Fibroblast of the aortic adventitia (primary cell): ENCODE results near the gene CCNL2. TPM values are rescaled to one million over a fixed set of nuclear protein-coding genes. Genes with fewer than 3 reads are reported as not detected.

Source experiments
- DNase-seq: peaks from one replicate; pipeline ENCODE4 v3.0.0-alpha.2; 2010; ENCODE audit warnings: low read depth
- H3K4me3 ChIP-seq: 2 replicates; pipeline ENCODE4 v1.5.1; 2011; ENCODE audit warnings: low read depth, mild to moderate bottlenecking, control low read depth, low read length, moderate library complexity
- CTCF ChIP-seq: IDR thresholded peaks from 2 replicates; pipeline ENCODE4 v1.5.1; 2011; ENCODE audit warnings: mild to moderate bottlenecking, low read length, control low read depth, inconsistent platforms; ENCODE audit not compliant: insufficient read depth
- total RNA-seq: library from RNA; depleted of rRNA; stranded (reverse); fragments of >200 nt; gene quantifications from 2 replicates; pipeline ENCODE4 v1.2.3, GENCODE V29; 2012; ENCODE audit warnings: low replicate concordance

Gene CCNL2
- total RNA-seq, 1 donor, result 102 TPM

- DNase-seq, result peak; percentile 46
- peak; percentile 5 for TF ChIP-seq CTCF
- peak within 1 kb of the TSS; percentile 58 for H3K4me3 ChIP-seq
Measured at GRCh38 chr1:1435106-1435903, 36.2 kb upstream of the CCNL2 start, which contains the start of gene VWA1. Gene VWA1, plus strand, starts transcription at chr1:1435690. Its CDS starts 59 bp downstream, at chr1:1435749.

GRCh38 chr1:1434824-1435105 is 35.6 kb upstream of the CCNL2 start:
- no peak for TF ChIP-seq CTCF
- DNase-seq, result no peak

GRCh38 chr1:1434131-1434823 is 35.1 kb upstream of the CCNL2 start:
- TF ChIP-seq CTCF, result no peak
- no peak overlapping the region for H3K4me3 ChIP-seq
- DNase-seq, result no peak

More at GRCh38 chr1:1434824-1435105, 35.6 kb upstream of the CCNL2 start:
- H3K4me3 ChIP-seq, result no peak overlapping the region

GRCh38 chr1:1433804-1434130 is 34.6 kb upstream of the CCNL2 start:
- no peak overlapping the region for H3K4me3 ChIP-seq
- DNase-seq, result peak; percentile 28
- TF ChIP-seq CTCF, result no peak

- DNase-seq, result no peak
- TF ChIP-seq CTCF, result no peak
Measured at GRCh38 chr1:1432951-1433803, 34.0 kb upstream of the CCNL2 start.

GRCh38 chr1:1432274-1432950 is 33.3 kb upstream of the CCNL2 start:
- TF ChIP-seq CTCF, result no peak
- no peak for DNase-seq
- no peak overlapping the region for H3K4me3 ChIP-seq

More at GRCh38 chr1:1432951-1433803, 34.0 kb upstream of the CCNL2 start:
- no peak overlapping the region for H3K4me3 ChIP-seq
